Body of pancreas (tissue), 4 donors: Measurements from ENCODE around the gene MAST3.

Source experiments
- POLR2A ChIP-seq, 3 donors: fragments of 450-650 bp; IDR thresholded peaks; one replicate each; pipeline ENCODE4 v1.6.1; 2016; ENCODE audit warnings: antibody characterized with exemption in 3 of 3, mild to moderate bottlenecking in 2 of 3
- TF ChIP-seq, protein P1 (sequence below), 7 experiments: fragments of 450-650 bp in 4 of 7; fragments of 200-600 bp in 3 of 7; sonication (generic) in 3 of 7; IDR thresholded peaks; one replicate each; pipeline ENCODE4 v1.5.1; 2016 to 2019; ENCODE audit warnings: antibody characterized with exemption in 7 of 7

GRCh38 chr19:18196511-18196845, 98.9 kb downstream of the MAST3 start:
- TF ChIP-seq, protein P1, sequence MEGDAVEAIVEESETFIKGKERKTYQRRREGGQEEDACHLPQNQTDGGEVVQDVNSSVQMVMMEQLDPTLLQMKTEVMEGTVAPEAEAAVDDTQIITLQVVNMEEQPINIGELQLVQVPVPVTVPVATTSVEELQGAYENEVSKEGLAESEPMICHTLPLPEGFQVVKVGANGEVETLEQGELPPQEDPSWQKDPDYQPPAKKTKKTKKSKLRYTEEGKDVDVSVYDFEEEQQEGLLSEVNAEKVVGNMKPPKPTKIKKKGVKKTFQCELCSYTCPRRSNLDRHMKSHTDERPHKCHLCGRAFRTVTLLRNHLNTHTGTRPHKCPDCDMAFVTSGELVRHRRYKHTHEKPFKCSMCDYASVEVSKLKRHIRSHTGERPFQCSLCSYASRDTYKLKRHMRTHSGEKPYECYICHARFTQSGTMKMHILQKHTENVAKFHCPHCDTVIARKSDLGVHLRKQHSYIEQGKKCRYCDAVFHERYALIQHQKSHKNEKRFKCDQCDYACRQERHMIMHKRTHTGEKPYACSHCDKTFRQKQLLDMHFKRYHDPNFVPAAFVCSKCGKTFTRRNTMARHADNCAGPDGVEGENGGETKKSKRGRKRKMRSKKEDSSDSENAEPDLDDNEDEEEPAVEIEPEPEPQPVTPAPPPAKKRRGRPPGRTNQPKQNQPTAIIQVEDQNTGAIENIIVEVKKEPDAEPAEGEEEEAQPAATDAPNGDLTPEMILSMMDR (IDR thresholded peaks at IDR 0.05): no peak
- no peak for TF ChIP-seq POLR2A (IDR thresholded peaks at IDR 0.05)
